K562 (cell line): ENCODE data around the gene DLX3. TPM values are rescaled to one million over a fixed set of nuclear protein-coding genes. Genes with fewer than 3 reads are reported as not detected.

Experiments
- ATAC-seq: fragments of 200-7000 bp; cut with Tn5 transposase; 3 replicates; pipeline ENCODE4 v1.9.1; 2020; ENCODE audit warnings: moderate library complexity
- BruUV-seq: library from RNA; stranded (reverse); fragments of 400-500 nt; replicated peaks from 2 replicates; lab custom pipeline; 2021; lab: Mats Ljungman, UMichigan
- CTCF ChIA-PET: fragments of 300-600 bp; formaldehyde crosslinking; extraction: SDS; loops from one replicate; lab custom pipeline; 2021; ENCODE audit warnings: low intra/inter-chr PET ratio; lab: Yijun Ruan, JAX
- POLR2A ChIA-PET: fragments of 300-600, 350-650 bp; sonication (Branson Sonifier 250); formaldehyde crosslinking; extraction: SDS; loops from one replicate; lab custom pipeline; 2021; ENCODE audit warnings: antibody characterized with exemption, inconsistent platforms; lab: Yijun Ruan, JAX
- DNase-seq, 4 experiments: peaks; one replicate each; pipeline versions ENCODE4 v3.0.0 to v3.0.0-alpha.2; 2011 to 2018; ENCODE audit warnings: low spot score in 3 of 4, mixed read lengths in 3 of 4; ENCODE audit errors: extremely low read depth in 1 of 4
- FAIRE-seq: peaks from 2 replicates; lab custom pipeline; 2011; peaks lifted over from hg19 to GRCh38; lab: Jason Lieb, UNC
- H2AFZ ChIP-seq: 2 replicates; pipeline ENCODE4 v1.6.0; 2011; ENCODE audit warnings: low read depth, low read length, control low read depth, inconsistent platforms
- H3K27ac ChIP-seq: fragments of 200-600 bp; 3 replicates; pipeline ENCODE4 v1.8.0; 2011; ENCODE audit warnings: low read depth, mild to moderate bottlenecking, control low read depth, inconsistent platforms, low read length, moderate library complexity, mixed read lengths; ENCODE audit errors: extremely low read depth
- H3K27me3 ChIP-seq, 2 experiments: fragments of 300-600 bp in 1 of 2; 2 replicates in 1 of 2; 3 replicates in 1 of 2; pipeline versions ENCODE4 v1.6.0 to v1.8.0; 2011; ENCODE audit warnings: inconsistent platforms in 2 of 2, low read length in 2 of 2, mild to moderate bottlenecking in 1 of 2, mixed read lengths in 1 of 2, moderate library complexity in 1 of 2; ENCODE audit not compliant: control insufficient read depth in 2 of 2, insufficient read depth in 2 of 2
- H3K36me3 ChIP-seq: fragments of 300-600 bp; 3 replicates; pipeline ENCODE4 v1.8.0; 2011; ENCODE audit warnings: mild to moderate bottlenecking, low read length, inconsistent platforms; ENCODE audit not compliant: control insufficient read depth, insufficient read depth
- H3K4me1 ChIP-seq, 2 experiments: fragments of 200-600 bp in 1 of 2; replicated peaks in 1 of 2; 2 replicates in 1 of 2; 3 replicates in 1 of 2; pipeline versions ENCODE4 v1.5.1 to v1.8.0; 2011; ENCODE audit warnings: inconsistent platforms in 2 of 2, low read length in 2 of 2, mild to moderate bottlenecking in 1 of 2, mixed read lengths in 1 of 2, moderate library complexity in 1 of 2; ENCODE audit not compliant: control insufficient read depth in 2 of 2, insufficient read depth in 2 of 2
- H3K4me2 ChIP-seq: 2 replicates; pipeline ENCODE4 v1.6.1; 2011; ENCODE audit warnings: low read length, control low read depth, inconsistent platforms, mixed read lengths; ENCODE audit not compliant: insufficient read depth
- H3K4me3 ChIP-seq: fragments of 200-600 bp; sonication (generic), shearing (Covaris generic); 2 replicates; pipeline ENCODE4 v1.5.1; 2016; ENCODE audit warnings: control low read depth, inconsistent platforms
- H3K79me2 ChIP-seq: fragments of 200-600 bp; 3 replicates; pipeline ENCODE4 v1.8.0; 2011; ENCODE audit warnings: low read length, inconsistent platforms; ENCODE audit not compliant: control insufficient read depth, insufficient read depth
- H3K9ac ChIP-seq, 2 experiments: 2 replicates each; pipeline versions ENCODE4 v1.6.0 to v1.6.1; 2011; ENCODE audit warnings: low read depth in 2 of 2, low read length in 2 of 2, control low read depth in 1 of 2, inconsistent platforms in 1 of 2, mild to moderate bottlenecking in 1 of 2, mixed read lengths in 1 of 2; ENCODE audit not compliant: insufficient read depth in 1 of 2
- H3K9me1 ChIP-seq: one replicate; pipeline ENCODE4 v1.6.0; 2011; ENCODE audit warnings: inconsistent platforms, mild to moderate bottlenecking, low read length, moderate library complexity; ENCODE audit not compliant: control insufficient read depth, insufficient read depth
- H3K9me3 ChIP-seq: replicated peaks from 2 replicates; pipeline ENCODE4 v1.5.1; 2011; ENCODE audit warnings: low read depth, low read length, inconsistent platforms; ENCODE audit not compliant: control insufficient read depth, insufficient read depth
- H4K20me1 ChIP-seq: replicated peaks from 2 replicates; pipeline ENCODE4 v1.6.1; 2011; ENCODE audit warnings: low read length, inconsistent platforms, mixed read lengths; ENCODE audit not compliant: control insufficient read depth, insufficient read depth
- FIP1L1 ChIP-seq: fragments of 200-400 bp; formaldehyde crosslinking; IDR thresholded peaks from 2 replicates; pipeline ENCODE4 v1.6.1; 2018; ENCODE audit warnings: mild to moderate bottlenecking, low read depth, low read length; ENCODE audit not compliant: poor library complexity, severe bottlenecking
- MIER1 ChIP-seq: fragments of 450-650 bp; IDR thresholded peaks from 2 replicates; pipeline ENCODE4 v1.6.1; 2016; ENCODE audit warnings: antibody characterized with exemption, mild to moderate bottlenecking, low read depth
- PTTG1 ChIP-seq: fragments of 450-650 bp; IDR thresholded peaks from 2 replicates; pipeline ENCODE4 v1.6.1; 2016; ENCODE audit warnings: low read depth, mild to moderate bottlenecking, missing genetic modification characterization, missing compliant biosample characterization
- WGBS: fragments of 100-300 bp; shearing (Covaris generic); methylation state at CpG from one replicate; pipeline ENCODE4 v1.1.6; 2016; ENCODE audit warnings: low coverage, mixed read lengths; ENCODE audit not compliant: insufficient coverage; ENCODE audit errors: missing lambda C conversion rate; 5-methylcytosine and 5-hydroxymethylcytosine counted together
- in situ Hi-C: fragments of 300-500 bp; cut with MboI; formaldehyde crosslinking; loops from 4 replicates; pipeline ENCODE4 v1.15.0; 2018; ENCODE audit warnings: inconsistent platforms, mixed read lengths
- intact Hi-C: fragments of 100-400 bp; cut with micrococcal nuclease; formaldehyde crosslinking; loops from 2 replicates; pipeline ENCODE4 v1.14.2; 2022
- polyA plus RNA-seq, 8 experiments: library from polyadenylated mRNA; depleted of rRNA in 4 of 8; stranded (reverse) in 5 of 8; unstranded in 3 of 8; fragments of >200 nt; fragmentation: Nextera tagmentation in 2 of 8; fragmentation: Illumina TruSeq in 1 of 8; extraction: Ambion mirVana in 2 of 8; extraction: Trizol in 1 of 8; gene quantifications; 2 replicates each; pipeline versions ENCODE4 v1.2.1 to v1.2.3, GENCODE V29; 2011 to 2014; ENCODE audit warnings: inconsistent platforms in 1 of 8, missing spikeins in 1 of 8
- total RNA-seq, 7 experiments: library from RNA; depleted of rRNA in 6 of 7; stranded (reverse); fragments of >200 nt in 6 of 7; fragmentation: Illumina TruSeq in 2 of 7; extraction: Trizol in 2 of 7; gene quantifications; 2 replicates each; pipeline versions ENCODE4 v1.2.1 to v1.2.3, GENCODE V29; 2011 to 2021; ENCODE audit warnings: low replicate concordance in 1 of 7
- TF ChIP-seq, protein P1 (sequence below): fragments of 250-450 bp; sonication (Bioruptor Pico); IDR thresholded peaks from 2 replicates; pipeline ENCODE4 v1.5.0; 2021; ENCODE audit warnings: mild to moderate bottlenecking, moderate library complexity

Gene DLX3
- total and polyA plus RNA-seq, 9 of the 15 experiments (the other 6 are each of a cell fraction or from before 2014, with no cell fraction given): not detected

DNA sequence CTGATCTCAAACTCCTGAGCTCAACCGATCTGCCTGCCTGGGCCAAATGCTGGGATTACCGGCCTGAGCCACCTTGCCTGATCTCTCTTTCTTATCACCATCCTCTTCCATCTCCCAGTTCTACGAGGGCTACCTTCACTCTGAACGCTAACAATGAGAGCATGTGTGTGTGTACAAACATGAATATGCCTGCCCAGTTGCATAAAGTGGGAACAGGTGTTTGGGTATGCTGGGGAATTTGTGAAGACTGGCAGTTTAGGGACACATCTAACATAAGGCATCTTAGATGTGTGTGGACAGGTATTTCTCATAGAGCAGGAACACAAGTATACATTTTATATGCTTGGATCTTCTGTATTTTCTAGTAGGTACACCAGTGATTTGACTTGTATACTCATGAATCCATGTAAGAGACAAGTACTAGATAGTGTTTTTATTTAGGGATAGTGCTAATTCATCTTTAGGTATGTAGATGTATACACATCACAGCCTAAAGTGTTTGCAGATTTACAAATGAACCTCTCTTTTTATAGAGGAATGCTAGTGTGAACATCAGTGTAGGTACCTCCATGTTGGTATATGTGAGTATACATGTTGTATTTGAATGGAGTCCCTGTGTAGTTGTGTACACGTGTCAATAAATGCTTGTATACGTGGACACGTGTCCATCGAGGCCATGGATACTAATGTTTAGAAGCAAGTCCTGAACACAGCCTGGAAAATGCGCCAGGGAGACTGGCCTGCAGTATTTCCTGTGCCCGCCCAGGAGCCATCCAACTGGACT, 27.2 kb downstream of the DLX3 start (continued):
- TF ChIP-seq, protein P1, sequence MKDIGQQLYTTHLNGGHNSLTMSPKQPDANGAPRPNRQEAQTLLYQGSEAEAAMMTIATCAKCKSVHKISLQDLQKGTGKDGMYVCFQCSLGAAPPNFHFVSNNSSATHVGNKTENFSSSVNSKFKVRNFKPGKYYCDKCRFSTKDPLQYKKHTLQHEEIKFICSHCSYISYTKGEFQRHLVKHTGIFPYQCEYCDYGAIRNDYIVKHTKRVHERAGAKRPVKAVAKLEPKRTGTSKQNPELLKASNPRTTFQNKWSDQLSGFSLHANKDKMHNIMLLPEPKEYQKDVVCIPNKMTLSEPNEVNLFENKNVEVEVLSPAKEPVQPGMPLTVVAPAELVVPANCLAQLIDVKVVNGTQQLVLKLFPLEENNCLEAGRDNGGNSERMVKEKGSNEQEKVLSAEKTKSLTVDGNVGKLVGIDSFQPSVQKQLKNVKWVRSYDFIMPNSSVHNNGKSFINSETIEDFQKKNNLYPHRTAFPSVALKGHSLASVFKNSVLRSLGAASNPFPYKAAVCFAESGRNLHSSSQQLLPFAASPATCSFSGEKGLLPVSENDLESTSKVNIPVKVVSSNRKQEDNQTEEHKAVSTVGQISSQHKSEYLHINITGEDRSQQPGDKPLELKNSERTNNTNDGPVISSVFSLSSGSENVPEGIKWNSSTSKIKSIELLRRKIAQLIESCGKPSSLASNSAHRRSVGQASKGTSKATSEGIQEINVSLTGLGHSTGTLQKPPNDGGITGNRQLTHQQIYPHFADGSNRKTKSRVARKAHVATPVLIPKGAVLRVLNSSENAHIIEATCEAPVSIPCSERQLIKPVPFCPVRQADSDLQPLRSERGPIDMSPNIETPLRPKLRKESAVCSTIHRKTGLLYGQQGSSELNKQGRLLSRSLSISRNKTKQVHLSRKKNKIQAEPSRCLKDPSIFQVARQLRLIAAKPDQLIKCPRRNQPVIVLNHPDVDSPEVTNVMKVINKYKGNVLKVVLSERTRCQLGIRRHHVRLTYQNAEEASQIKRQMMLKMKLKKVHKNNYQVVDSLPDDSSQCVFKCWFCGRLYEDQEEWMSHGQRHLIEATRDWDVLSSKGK: no peak

DNA sequence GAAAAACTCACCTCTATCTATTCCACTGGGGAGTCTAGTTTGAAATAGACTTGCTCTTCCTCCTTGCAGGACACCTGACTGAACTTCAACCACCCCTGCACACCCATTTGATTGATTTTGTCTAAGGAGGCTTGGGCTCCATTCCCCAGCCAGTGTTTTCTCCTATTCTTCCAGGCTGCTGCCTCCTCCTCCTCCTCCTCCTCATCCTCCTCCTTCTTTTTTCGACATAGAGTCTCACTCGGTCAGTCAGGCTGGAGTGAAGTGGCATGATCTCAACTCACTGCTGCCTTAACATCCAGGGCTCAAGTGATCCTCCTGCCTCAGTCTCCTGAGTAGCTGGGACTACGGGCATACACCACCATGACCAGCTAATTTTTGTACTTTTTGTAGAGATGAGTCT, 27.8 kb downstream of the DLX3 start:
- Histone ChIP-seq H3K27ac (no peak overlapping the region), H2AFZ (no peak overlapping the region), H3K4me1 (peaks cover 0 to 31% of the 10 kb centered on the region in 2 experiments; a peak in 3 of 5 replicates)
- in situ Hi-C loops: no loop called here
- BruUV-seq: no TSS peak
- FAIRE-seq: no peak
- TF ChIP-seq MIER1: no peak
- no peak for TF ChIP-seq FIP1L1
- TF ChIP-seq PTTG1 (tag): no peak
- TF ChIP-seq, all 486 proteins: peak for 0
- intact Hi-C loops: no loop called here
- CTCF ChIA-PET: no interaction called here
- DNase-seq (no peak), ATAC-seq (no peak)
- peaks cover 53 to 95% of the 10 kb centered on the region in 2 experiments for H3K27me3 ChIP-seq
- no peaks in the 10 kb centered on the region for H3K36me3 ChIP-seq
- no peaks in the 10 kb centered on the region for H3K9me1 ChIP-seq
- H3K9me3 ChIP-seq: no peaks in the 10 kb centered on the region
- peaks cover 4% of the 10 kb centered on the region; the same call in 1 of the 2 replicates for H4K20me1 ChIP-seq
- 3% methylated on average over 3 of the region's 3 CpGs for WGBS
- no peak overlapping the region for H3K4me2 ChIP-seq
- no peaks in the 10 kb centered on the region for H3K79me2 ChIP-seq
- POLR2A ChIA-PET: interaction anchor here (0.6 kb wide), 1 partner anchor 8 kb away, joined by 3 read pairs; no protein-coding TSS in a partner anchor
- H3K4me3 ChIP-seq: no peak overlapping the region
- no peak overlapping the region for H3K9ac ChIP-seq
